Spleen (tissue), 11 donors: ENCODE results near the gene GNB1L. TPM values are rescaled to one million over a fixed set of nuclear protein-coding genes. Genes with fewer than 3 reads are reported as not detected.

Source experiments
- DNase-seq: peaks from one replicate; pipeline ENCODE4 v3.0.0-alpha.2; 2020
- H3K27ac ChIP-seq, 8 donors: fragments of 200-600 bp; sonication (generic) in 7 of 8; 1 replicate in 4 of 8; 2 replicates in 4 of 8; pipeline versions ENCODE4 v1.5.0 to v1.8.0; 2016 to 2021; ENCODE audit warnings: inconsistent platforms in 4 of 8, mild to moderate bottlenecking in 4 of 8, moderate library complexity in 1 of 8
- H3K27me3 ChIP-seq, 7 donors: fragments of 200-600 bp; sonication (generic) in 6 of 7; replicated peaks in 1 of 7; 1 replicate in 4 of 7; 2 replicates in 3 of 7; pipeline versions ENCODE4 v1.5.0 to v1.8.0; 2016 to 2021; ENCODE audit warnings: inconsistent platforms in 3 of 7, mild to moderate bottlenecking in 1 of 7
- H3K36me3 ChIP-seq, 6 donors: fragments of 200-600 bp; sonication (generic) in 5 of 6; 1 replicate in 4 of 6; 2 replicates in 2 of 6; pipeline versions ENCODE4 v1.5.0 to v1.8.0; 2016 to 2021; ENCODE audit warnings: inconsistent platforms in 2 of 6
- H3K4me1 ChIP-seq, 6 donors: fragments of 200-600 bp; sonication (generic) in 5 of 6; 1 replicate in 3 of 6; 2 replicates in 3 of 6; pipeline versions ENCODE4 v1.5.0 to v1.8.0; 2016 to 2021; ENCODE audit warnings: inconsistent platforms in 3 of 6
- H3K4me3 ChIP-seq, 8 donors: fragments of 200-600 bp; sonication (generic) in 7 of 8; 1 replicate in 4 of 8; 2 replicates in 4 of 8; pipeline versions ENCODE4 v1.5.0 to v1.8.0; 2016 to 2021; ENCODE audit warnings: inconsistent platforms in 4 of 8, mild to moderate bottlenecking in 4 of 8, moderate library complexity in 2 of 8
- H3K9me3 ChIP-seq, 8 donors: fragments of 200-600 bp; sonication (generic) in 7 of 8; 1 replicate in 4 of 8; 2 replicates in 4 of 8; pipeline versions ENCODE4 v1.5.0 to v1.8.0; 2016 to 2021; ENCODE audit warnings: inconsistent platforms in 4 of 8
- POLR2A ChIP-seq, 3 donors: fragments of 450-650 bp; IDR thresholded peaks; one replicate each; pipeline ENCODE4 v1.5.1; 2017; ENCODE audit warnings: antibody characterized with exemption in 3 of 3, mild to moderate bottlenecking in 1 of 3
- POLR2AphosphoS5 ChIP-seq, 3 donors: sonication (generic); formaldehyde crosslinking; IDR thresholded peaks; one replicate each; pipeline ENCODE4 v1.5.1; 2017; ENCODE audit warnings: antibody characterized with exemption in 3 of 3
- WGBS, 5 donors: extraction: QIAGEN DNeasy Blood & Tissue Kit in 3 of 5; methylation state at CpG; one replicate each; pipeline versions ENCODE4 v1.1.5 to v1.1.7; 2013 to 2018; 5-methylcytosine and 5-hydroxymethylcytosine counted together
- intact Hi-C: fragments of 100-400 bp; cut with DNase I; formaldehyde crosslinking; loops from one replicate; pipeline ENCODE4 v1.15.0; 2023; ENCODE audit warnings: low total_unique reads
- polyA plus RNA-seq, 3 donors: library from polyadenylated mRNA; stranded (reverse); fragments of 200-250 nt; gene quantifications; one replicate each; pipeline ENCODE4 v1.2.1, GENCODE V29; 2013
- total RNA-seq, 7 donors: library from RNA; depleted of rRNA in 3 of 7; stranded (reverse); fragments of >200 nt in 3 of 7; fragmentation: NEBNext Ultra II Directional in 4 of 7; extraction: Animal tissue kit (Norgen Biotek cat#: 25700) in 4 of 7; gene quantifications; one replicate each; pipeline versions ENCODE4 v1.1.0 to v1.2.1, GENCODE V29; 2016 to 2021
- TF ChIP-seq, protein P1 (sequence below), 11 experiments: fragments of 200-600 bp in 7 of 11; fragments of 450-650 bp in 4 of 11; sonication (generic) in 4 of 11; IDR thresholded peaks in 8 of 11; conservative IDR thresholded peaks in 3 of 11; 1 replicate in 7 of 11; 2 replicates in 4 of 11; pipeline versions ENCODE4 v1.4.0 to v1.8.0; 2016 to 2021; ENCODE audit warnings: antibody characterized with exemption in 11 of 11, inconsistent platforms in 4 of 11, mild to moderate bottlenecking in 1 of 11
- donor health status: healthy with polysubstance abuse.
- donor health status: DM: no; HTN: no; CAD: no; lungs with moderate emphysema.
- donor health status: DM: no; HTN: no; CAD: no.
- donor health status: Bipolar disorder and iron deficiency.
- donor health status: healthy.
- donor health status: DM: no; HTN: no; CAD: no.
- donor health status: DM: yes; HTN: yes; CAD: no.

The GNB1L gene
- total and polyA plus RNA-seq, 10 donors: 5.7 to 10.4 (median 7.9) TPM

DNA sequence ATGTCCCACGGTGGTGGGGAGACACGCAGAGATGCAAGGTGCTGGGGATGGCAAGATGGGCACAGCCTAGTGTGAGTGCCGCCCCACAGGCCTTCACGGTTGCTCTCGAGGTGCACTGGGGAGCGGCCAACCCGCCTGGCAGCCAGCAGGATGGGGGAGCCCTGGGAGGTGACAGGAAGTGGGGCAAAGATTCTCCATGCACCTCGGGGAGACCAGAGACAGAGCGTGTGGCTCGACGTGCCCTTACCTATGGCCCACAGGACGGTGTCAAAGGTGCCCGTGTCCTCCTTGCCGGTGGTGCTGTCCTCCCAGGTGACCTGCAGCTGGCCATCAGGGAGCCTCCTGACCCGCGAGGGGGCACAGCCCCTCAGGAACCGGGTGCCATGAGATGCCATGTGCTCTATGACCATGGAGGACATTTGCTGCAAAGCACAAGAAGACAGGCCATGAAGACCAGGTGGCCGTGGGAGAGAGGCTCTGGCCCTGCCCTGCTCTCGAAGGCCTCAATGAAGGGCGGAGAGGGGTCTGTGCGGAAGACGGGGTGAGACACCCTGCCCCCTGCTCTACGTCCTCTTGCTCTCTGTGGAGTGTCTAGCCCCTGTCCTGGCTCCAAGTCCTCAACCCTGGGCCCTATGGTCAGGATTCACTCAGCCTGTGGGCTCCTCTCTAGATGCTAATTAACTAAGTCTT lies 40.6 kb upstream of the GNB1L start:
- TF ChIP-seq, protein P1, sequence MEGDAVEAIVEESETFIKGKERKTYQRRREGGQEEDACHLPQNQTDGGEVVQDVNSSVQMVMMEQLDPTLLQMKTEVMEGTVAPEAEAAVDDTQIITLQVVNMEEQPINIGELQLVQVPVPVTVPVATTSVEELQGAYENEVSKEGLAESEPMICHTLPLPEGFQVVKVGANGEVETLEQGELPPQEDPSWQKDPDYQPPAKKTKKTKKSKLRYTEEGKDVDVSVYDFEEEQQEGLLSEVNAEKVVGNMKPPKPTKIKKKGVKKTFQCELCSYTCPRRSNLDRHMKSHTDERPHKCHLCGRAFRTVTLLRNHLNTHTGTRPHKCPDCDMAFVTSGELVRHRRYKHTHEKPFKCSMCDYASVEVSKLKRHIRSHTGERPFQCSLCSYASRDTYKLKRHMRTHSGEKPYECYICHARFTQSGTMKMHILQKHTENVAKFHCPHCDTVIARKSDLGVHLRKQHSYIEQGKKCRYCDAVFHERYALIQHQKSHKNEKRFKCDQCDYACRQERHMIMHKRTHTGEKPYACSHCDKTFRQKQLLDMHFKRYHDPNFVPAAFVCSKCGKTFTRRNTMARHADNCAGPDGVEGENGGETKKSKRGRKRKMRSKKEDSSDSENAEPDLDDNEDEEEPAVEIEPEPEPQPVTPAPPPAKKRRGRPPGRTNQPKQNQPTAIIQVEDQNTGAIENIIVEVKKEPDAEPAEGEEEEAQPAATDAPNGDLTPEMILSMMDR (IDR thresholded peaks at IDR 0.05 in 8 of 11, conservative IDR thresholded peaks at IDR 0.05 in 3 of 11): no peak
- TF ChIP-seq POLR2AphosphoS5 (IDR thresholded peaks at IDR 0.05): peak in 1 of 3 donors; percentile 34
- H3K4me3 ChIP-seq: no peak overlapping the region
- H3K27ac ChIP-seq: no peak overlapping the region
- DNase-seq: peak; percentile 64
- peaks cover 20 to 38% (median 32%) of the 10 kb centered on the region in 6 donors for H3K4me1 ChIP-seq
- no peaks in the 10 kb centered on the region for H3K9me3 ChIP-seq
- WGBS, 5 donors: 91 to 94% (median 93%) methylated on average over 14 to 23 of the region's 23 CpGs
- H3K36me3 ChIP-seq: peaks cover 0 to 72% (median 19%) of the 10 kb centered on the region in 6 donors
- H3K27me3 ChIP-seq: no peaks in the 10 kb centered on the region
- intact Hi-C loops: no loop called here

- 80 to 95% (median 94%) methylated on average over 12 to 15 of the region's 15 CpGs for WGBS, 5 donors
Measured at GRCh38 chr22:19893363-19893762, 38.7 kb upstream of the GNB1L start.

DNA sequence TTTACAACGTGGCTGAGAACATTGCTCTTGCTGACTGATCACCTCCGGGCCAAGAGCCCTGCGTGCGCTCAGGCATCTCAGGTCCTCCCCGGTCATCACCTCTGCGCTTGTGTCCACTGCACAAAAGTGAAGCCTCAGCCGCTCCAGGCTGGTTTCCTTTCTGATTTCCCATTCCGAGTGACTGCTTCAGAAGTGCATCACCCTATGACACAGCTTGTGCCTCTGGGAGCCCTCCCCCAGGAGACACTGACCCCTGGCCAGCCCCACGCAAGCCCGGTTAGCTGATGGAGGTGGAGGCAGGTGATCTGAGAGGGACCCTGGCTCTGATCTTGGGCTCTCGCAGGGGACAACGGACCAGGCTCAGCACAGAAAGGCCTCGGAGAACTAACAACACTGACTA lies 38.3 kb upstream of the GNB1L start:
- no peak for DNase-seq
- no peaks in the 10 kb centered on the region for H3K9me3 ChIP-seq
- no peaks in the 10 kb centered on the region for H3K27me3 ChIP-seq
- TF ChIP-seq, protein P1 (IDR thresholded peaks at IDR 0.05 in 8 of 11, conservative IDR thresholded peaks at IDR 0.05 in 3 of 11): no peak
- TF ChIP-seq POLR2A (IDR thresholded peaks at IDR 0.05) (no peak), POLR2AphosphoS5 (IDR thresholded peaks at IDR 0.05) (no peak)
- no peak overlapping the region for H3K4me3 ChIP-seq
- intact Hi-C loops: no loop called here
- H3K36me3 ChIP-seq: peaks cover 0 to 55% (median 12%) of the 10 kb centered on the region in 6 donors
- peak overlapping the region in 7 of 8 donors; percentile 27 to 89 (median 84) for H3K27ac ChIP-seq
- whole genome bisulfite sequencing, 5 donors: 90 to 92% (median 90%) methylated on average over 13 of the region's 13 CpGs
- H3K4me1 ChIP-seq: peaks cover 20 to 57% (median 34%) of the 10 kb centered on the region in 6 donors

More at GRCh38 chr22:19893363-19893762, 38.7 kb upstream of the GNB1L start:
- peaks cover 20 to 53% (median 33%) of the 10 kb centered on the region in 6 donors for H3K4me1 ChIP-seq
- no peaks in the 10 kb centered on the region for H3K9me3 ChIP-seq
- intact Hi-C loops: no loop called here
- no peaks in the 10 kb centered on the region for H3K27me3 ChIP-seq
- peak overlapping the region in 3 of 8 donors; percentile 83 to 89 (median 84) for H3K27ac ChIP-seq
- peaks cover 0 to 59% (median 15%) of the 10 kb centered on the region in 6 donors for H3K36me3 ChIP-seq
- TF ChIP-seq POLR2AphosphoS5 (IDR thresholded peaks at IDR 0.05) (peak in 1 of 3 donors; percentile 20), POLR2A (IDR thresholded peaks at IDR 0.05) (no peak)
- H3K4me3 ChIP-seq: no peak overlapping the region
- no peak for DNase-seq

DNA sequence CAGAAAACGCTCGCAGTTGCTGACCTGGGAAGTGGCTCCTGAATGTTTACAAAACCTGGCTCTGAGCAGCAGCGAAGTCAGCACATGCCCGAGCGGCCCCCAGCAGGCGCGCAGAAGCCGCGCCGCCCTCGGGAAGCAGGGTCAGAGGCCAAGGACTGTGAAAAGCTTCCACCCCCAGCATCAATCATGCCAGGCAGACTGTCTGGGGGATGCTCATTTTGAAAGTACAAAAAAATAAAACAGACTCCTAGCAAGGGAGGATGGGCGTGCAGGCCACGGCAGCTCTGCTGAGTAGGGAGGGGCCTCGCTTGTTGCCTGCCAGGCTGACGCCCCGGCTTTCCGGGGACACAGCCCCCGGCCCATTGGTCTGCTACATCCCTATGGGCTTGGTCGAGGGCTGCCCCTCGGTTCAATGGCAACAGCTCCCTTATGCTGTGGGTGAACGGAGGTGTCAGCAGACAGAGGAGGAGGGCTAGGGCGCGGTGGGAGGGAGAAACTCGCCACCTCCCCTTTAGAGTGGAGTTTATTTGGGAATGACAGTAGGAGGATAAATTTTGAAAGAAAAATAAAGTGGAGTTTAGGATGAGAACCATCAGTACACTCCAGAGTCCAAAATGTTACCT lies 37.7 kb upstream of the GNB1L start:
- no peaks in the 10 kb centered on the region for H3K27me3 ChIP-seq
- H3K9me3 ChIP-seq: no peaks in the 10 kb centered on the region
- H3K4me3 ChIP-seq: peak overlapping the region in 7 of 8 donors; percentile 3 to 64 (median 29)
- TF ChIP-seq, protein P1 (IDR thresholded peaks at IDR 0.05 in 8 of 11, conservative IDR thresholded peaks at IDR 0.05 in 3 of 11): no peak
- TF ChIP-seq POLR2AphosphoS5 (IDR thresholded peaks at IDR 0.05) (peak; percentile 27 to 81 (median 60)), POLR2A (IDR thresholded peaks at IDR 0.05) (no peak)
- 20 to 35% (median 29%) methylated on average over 22 to 24 of the region's 24 CpGs for WGBS, 5 donors
- peaks cover 0 to 52% (median 8%) of the 10 kb centered on the region in 6 donors for H3K36me3 ChIP-seq
- peaks cover 20 to 63% (median 36%) of the 10 kb centered on the region in 6 donors for H3K4me1 ChIP-seq
- no peak for DNase-seq
- peak overlapping the region; percentile 27 to 89 (median 84) for H3K27ac ChIP-seq
- intact Hi-C loops: no loop called here
